ENCODE data around the gene TBL2.
"Not testable (repeated sequence)": the region's sequence is repeated elsewhere in the genome, so short reads cannot be mapped to it uniquely, and the experiment has no call there.

TBL2 gene

DNA sequence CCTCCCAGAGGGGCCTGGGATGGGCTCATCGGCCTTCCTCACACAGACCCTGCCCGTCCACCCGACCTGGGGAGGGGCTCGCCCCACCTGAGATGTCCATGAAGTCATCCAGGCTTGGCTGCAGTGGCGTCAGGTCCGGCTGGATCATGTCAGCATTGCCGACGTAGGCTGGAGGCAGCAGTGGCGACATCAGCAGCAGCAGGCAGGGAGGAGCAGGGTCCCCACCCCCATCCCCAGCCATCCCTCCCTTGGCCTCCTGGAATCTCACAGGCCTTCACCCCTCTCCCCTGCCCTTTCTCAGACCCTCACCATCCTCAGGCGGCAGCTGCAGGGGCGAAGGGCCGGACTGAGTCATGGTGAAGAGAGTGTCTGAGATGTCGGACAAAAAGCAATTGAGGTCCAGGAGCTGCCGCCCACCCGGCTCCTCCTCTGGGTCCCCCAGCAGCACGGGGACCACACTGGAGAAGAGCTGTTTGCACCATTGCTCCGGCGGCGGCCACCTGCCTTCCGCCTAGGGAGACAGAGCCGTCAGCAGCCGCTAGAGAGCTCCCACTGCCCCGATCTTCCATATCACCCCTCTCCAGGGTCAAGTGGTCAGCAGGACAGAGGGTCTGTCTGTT is 27.3 kb upstream of the TBL2 start:
- no peak for DNase-seq

DNA sequence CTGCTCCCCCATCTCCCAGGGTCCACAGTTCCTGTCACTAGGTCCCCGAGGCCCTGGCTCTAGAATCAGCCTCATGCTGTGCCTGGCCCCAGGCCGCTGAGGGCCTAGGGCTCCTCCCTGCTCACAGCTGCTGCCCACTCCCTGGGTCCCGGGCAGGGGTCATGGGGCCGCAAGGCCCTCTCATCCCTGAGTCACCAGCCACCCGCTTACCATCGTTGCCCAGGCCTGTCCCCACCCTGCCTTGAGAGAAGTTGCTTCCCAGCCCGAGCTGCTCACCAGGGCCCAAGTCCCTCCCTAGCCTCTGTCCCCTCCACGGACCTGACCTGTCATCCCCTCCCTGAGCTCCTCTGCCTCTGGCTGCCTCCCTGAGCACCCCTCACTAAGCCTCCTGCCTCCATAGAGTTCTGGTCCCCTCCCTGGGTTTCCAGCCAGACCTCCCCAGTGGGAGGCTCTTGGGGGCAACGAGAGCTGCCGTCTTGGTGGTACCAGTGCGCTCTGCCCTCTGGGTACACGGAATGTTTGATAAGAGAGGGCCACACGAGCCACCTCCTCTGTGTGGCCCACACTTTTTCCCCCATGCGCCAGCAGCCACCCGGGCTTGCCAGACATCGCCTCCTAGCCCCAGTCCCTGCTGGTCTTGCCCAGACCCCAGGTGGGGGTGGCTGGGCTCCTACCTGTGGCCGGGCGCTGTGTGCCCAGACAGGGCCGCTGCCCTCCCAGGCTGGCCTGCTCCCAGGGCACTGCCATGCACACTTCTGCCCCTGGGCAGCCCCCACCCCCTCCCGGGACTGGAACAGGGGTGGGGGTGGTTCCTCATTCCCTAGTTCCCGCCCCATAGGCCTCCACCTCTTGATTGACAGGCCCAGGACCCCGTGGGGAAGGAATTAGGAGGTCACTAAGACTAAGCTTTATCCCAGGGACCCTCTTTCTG is 24.6 kb upstream of the TBL2 start:
- no peak for DNase-seq

GRCh38 chr7:73599916-73600315 is 21.5 kb upstream of the TBL2 start:
- no peak for DNase-seq

- no peak for DNase-seq
These were observed 20.9 kb upstream of the TBL2 start for GRCh38 chr7:73599151-73599882.

DNA sequence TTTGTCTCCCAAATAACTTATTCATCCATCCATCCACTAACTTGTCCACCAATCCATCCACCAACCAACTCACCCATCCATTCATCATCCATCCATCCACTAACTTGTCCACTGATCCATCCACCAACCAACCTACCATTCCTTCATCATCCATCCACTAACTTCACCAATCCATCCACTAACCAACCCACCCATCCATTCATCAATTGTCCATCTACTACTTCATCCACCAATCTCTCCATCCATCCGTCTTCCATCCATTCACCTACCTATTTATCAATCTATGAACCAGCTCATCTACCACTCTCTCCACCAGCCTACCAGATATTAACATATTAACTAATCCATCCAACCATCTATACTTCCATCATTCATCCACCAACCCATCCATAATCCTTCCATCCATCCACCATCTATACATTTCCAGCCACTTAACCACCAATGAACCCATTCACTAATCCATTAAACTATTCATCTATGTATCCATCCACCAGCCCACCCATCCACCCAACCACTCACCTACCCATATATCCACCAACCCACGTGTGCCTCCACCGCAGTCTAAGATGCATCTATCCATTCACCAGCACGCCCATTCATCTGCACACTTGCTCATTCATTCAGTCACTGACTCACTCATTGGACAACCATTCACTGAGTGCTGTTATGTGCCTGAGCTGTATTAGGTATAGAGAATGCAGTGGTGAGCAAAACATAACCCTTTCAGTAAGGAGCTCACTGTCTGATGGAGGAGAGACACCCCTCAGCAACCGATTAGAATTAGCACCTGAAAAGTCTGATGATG is 19.8 kb upstream of the TBL2 start:
- no peak for DNase-seq

DNA sequence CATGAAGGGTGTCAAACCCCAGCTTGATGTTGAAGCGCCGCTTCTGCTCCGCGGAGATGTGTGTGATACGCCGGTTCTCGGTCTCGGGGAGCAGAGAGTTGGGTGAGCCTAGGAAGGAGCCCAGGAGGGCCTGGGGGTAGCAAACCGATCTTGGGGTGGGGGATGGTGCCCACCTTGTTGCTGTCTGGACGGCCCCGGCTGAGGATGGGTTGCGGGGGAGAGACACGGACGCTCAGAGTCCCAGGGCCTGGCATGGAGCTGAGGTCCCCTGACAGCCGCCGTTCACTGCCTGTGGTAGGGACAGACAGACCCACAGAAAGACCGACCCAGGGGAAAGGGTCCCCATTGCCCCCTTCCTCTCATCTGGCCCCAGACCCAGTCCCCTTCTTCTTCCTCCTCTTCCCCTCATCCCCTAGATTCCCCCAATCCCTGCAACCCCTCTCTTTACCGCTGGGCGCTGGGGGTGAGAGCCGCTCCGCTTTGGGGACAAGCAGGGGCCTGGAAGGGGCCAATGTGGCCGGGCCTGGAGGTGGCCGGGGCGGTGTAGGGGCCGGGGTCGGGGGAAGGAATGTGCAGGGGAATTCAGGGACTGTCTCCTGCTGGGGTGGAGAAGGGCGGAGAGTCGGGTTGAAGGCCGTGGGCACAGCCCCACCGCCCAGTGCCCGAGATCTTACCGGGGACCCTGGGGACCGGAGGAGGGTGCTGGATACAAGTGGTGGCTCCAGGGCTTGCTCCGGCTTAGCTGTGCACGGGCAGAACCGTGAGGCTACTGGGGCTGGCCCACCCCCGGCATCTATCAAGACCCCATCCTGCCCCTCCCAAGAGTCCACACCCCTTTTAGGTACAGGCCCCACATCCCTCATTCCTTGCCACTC is 18.0 kb upstream of the TBL2 start:
- no peak for DNase-seq

DNA sequence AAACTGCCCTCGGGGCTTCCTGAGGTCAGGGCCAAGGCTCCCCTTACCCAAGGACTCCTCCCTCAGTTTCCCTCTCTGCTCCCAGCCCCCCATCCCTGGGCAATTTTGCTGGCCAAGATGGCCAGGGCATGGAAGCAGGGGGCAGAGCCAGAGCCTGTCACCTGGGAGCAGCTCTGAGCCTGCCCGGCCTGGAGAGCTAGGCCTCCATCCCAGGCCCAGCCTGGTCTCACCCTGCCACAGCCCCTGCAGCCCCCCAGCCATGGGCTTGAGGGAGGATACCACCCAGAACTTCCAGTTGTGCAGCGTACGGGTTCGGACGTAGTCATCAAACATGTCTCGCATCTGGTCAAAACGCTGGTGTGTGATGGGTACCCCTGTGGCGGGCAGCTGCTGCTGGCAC is 17.0 kb upstream of the TBL2 start:
- DNase-seq: no peak

DNA sequence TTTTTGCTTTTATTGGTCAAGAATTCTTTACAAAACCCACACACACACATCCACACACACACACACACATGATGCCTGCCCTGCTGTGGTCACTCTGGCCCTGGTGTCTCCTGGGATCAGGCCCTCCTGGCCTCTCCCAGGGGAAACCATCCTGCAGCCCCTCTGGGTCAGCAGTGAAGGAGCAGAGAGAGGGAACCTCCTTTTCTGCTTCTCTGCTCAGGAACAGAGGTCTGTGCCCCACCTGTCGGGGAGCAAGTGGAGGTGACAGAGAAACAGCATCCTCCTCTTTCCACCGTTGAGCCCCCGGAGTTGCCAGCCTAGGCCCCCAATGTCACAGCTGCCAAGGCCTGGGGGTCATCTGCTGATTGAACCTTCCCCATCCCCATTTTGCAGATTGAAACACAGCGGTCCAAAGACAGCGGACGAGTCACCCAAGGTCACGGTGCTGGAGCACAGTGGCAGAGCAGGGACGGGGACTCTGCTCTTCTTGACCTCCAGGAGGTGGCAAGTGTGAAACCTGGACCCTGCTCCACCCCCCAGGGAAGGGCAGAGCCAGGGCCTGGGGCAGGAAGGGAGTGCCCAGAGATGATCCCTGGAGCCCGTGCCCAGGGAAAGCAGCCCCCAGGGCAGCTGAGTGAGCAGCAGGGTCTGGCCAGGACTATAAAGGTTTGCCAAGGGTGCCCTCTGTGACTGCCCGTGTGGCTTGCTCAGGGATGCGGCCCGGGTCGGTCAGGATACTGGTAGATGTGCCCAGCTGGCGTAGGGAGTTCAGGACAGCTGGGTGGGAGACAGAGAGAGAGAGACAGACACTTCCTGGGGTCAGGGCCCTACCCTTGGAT is 15.0 kb upstream of the TBL2 start:
- no peak for DNase-seq

GRCh38 chr7:73586911-73587310 is 8.5 kb upstream of the TBL2 start:
- no peak for DNase-seq

DNA sequence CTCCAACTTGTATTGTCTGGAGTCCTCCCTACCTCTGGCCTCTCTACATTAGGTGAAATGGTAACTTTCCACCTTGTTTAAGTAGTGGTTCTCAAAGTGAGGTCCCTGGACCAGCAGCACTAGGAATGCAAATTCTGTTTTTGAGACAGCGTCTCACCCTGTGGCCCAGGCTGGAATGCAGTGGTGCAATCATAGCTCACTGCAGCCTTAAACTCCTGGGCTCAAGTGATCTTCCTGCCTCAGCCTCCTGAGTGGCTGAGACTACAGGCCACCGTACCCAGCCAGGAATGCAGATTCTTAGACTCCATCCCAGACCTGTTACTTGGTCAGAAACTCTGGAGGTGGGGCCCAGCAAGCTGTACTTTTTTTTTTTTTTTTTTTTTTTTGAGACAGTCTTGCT is 6.8 kb upstream of the TBL2 start:
- no peak for DNase-seq

- no peak for DNase-seq
These were observed 4.4 kb upstream of the TBL2 start for GRCh38 chr7:73582664-73583202.

DNA sequence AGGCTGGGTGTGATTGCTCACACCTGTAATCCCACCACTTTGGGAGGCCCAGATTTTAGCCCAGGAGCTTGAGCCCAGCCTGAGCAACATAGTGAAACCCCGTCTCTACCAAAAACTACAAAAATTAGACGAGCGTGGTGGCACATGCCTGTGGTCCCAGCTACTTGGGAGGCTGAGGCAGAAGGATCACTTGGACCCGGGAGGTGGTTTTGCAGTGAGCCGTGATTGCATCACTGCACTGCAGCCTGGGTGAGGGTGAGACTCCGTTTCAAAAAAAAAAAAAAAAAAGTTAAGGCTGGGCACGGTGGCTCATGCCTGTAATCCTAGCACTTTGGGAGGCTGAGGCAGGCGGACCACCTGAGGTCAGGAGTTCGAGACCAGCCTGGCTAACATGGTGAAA is 2.6 kb upstream of the TBL2 start:
- DNase-seq: not testable (repeated sequence)

DNA sequence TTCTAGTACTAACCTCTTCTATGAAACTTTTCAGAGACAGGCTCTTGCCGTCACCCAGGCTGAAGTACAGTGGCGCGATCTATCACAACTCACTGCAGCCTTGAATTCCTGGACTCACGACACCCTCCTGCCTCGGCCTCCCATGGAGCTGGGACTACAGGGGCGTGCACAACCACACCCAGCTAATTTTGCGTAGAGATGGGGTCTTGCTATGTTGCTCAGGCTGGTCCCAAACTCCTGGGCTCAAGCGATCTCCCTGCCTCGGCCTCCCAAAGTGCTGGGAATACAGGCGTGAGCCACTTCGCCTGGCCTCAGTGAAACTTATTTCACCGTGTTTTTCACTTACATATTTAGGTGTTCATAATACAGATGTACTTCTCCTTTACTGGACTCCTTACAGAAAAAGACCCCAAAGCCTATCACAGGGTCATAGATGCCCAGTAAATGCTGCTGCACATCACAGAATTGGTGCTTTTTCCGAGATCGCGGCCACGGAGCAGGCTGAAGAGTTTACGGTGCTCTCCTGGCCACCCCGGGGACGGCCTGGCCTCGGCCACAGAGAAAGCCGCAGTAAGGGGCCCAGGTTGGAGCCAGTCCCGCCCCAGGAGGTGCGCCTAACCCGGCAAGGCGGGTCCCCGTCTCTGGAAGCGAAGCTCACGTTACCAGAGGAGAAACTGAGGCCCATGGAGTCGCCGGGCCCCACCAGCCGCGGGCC is 595 bp downstream of the TBL2 start:
- no peak for DNase-seq

- no peak for DNase-seq
These were observed 4.6 kb downstream of the TBL2 start for GRCh38 chr7:73573791-73574190.

- DNase-seq: no peak
These were observed 5.1 kb downstream of the TBL2 start for GRCh38 chr7:73573276-73573675.

DNA sequence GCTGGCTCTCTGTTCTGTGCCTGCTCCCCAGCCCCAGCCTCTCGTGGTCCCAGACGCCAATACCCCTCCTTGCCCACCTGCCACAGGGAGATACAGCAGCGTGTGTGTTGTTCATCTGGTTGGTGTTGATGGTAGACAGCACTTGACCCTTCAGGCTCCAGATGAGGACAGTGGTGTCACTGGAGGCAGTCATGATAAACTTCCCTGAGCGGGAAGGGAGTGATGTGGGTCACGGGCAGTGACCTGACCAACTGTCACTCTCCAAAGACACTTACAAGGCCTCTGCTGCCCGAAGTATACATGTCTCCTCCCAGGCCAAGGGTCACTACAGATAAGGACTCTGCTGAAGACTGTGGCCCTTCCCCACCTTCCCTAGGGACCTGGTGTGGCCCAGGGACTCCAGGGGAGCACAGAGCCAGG is 5.6 kb downstream of the TBL2 start:
- no peak for DNase-seq

GRCh38 chr7:73570977-73571376 is 7.4 kb downstream of the TBL2 start:
- DNase-seq: no peak

DNA sequence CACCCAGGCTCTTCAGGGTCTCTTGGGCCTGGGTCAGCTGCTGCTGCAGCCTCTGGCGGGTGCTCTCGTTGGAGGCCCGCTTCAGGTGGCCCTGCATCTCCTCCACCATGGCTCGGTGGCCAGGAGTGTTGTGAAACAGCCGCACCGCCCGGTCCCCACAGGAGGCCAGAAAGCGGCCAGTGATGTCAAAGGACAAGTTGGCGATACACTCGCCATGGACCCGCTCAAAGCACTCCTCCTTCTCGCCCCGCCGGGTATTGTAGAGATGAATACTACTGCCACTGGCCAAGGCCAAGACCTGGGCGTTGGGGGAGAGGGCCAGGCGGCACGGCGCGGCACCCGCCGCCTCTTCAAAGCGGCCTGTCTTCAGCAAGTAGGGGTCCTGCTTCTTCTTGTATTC is 7.9 kb downstream of the TBL2 start:
- DNase-seq: no peak

- no peak for DNase-seq
These were observed 9.3 kb downstream of the TBL2 start for GRCh38 chr7:73569042-73569608.
